Endothelial cell of umbilical vein (primary cell): Measurements from ENCODE around the gene TIGD1.

Experiments
- CTCF ChIP-seq, 2 donors: IDR thresholded peaks; 1 replicate in 1 of 2; 2 replicates in 1 of 2; pipeline ENCODE4 v1.5.1; 2011; ENCODE audit warnings: low read length in 2 of 2, mild to moderate bottlenecking in 2 of 2, moderate library complexity in 2 of 2, control low read depth in 1 of 2, inconsistent platforms in 1 of 2, low read depth in 1 of 2; ENCODE audit not compliant: insufficient read depth in 1 of 2; ENCODE audit errors: extremely low read depth in 1 of 2
- EZH2 ChIP-seq: IDR thresholded peaks from 2 replicates; pipeline ENCODE4 v1.6.1; 2012; ENCODE audit warnings: borderline replicate concordance, low read depth, mild to moderate bottlenecking, moderate library complexity, low read length, inconsistent platforms; ENCODE audit not compliant: severe bottlenecking
- FOS ChIP-seq: IDR thresholded peaks from 2 replicates; pipeline ENCODE4 v1.6.1; 2011; ENCODE audit warnings: mild to moderate bottlenecking, low read length, moderate library complexity, borderline replicate concordance; ENCODE audit not compliant: insufficient read depth
- GATA2 ChIP-seq: IDR thresholded peaks from 2 replicates; pipeline ENCODE4 v1.7.0; 2011; ENCODE audit warnings: low read depth, mild to moderate bottlenecking, moderate library complexity, mixed read lengths, low read length; ENCODE audit not compliant: insufficient read length, insufficient read depth
- JUN ChIP-seq: IDR thresholded peaks from 2 replicates; pipeline ENCODE4 v1.6.1; 2011; ENCODE audit warnings: borderline replicate concordance, low read depth; ENCODE audit not compliant: insufficient read length, insufficient read depth
- MAX ChIP-seq: IDR thresholded peaks from 2 replicates; pipeline ENCODE4 v1.6.1; 2011; ENCODE audit not compliant: insufficient read depth, insufficient read length
- MYC ChIP-seq: IDR thresholded peaks from one replicate; pipeline ENCODE4 v1.6.1; 2011; ENCODE audit warnings: mild to moderate bottlenecking, low read depth, low read length
- POLR2A ChIP-seq: IDR thresholded peaks from 2 replicates; pipeline ENCODE4 v1.6.1; 2012; ENCODE audit warnings: low read depth, mild to moderate bottlenecking, control low read depth, low read length
- POLR2AphosphoS5 ChIP-seq: IDR thresholded peaks from 2 replicates; pipeline ENCODE4 v1.6.1; 2012; ENCODE audit warnings: low read depth, mild to moderate bottlenecking, control low read depth, low read length, moderate library complexity; ENCODE audit not compliant: insufficient read depth

GRCh38 chr2:232533944-232534710 lies 16.2 kb downstream of the TIGD1 start:
- no peak for TF ChIP-seq POLR2A
- no peak for TF ChIP-seq EZH2
- no peak for TF ChIP-seq CTCF (IDR thresholded peaks at IDR 0.05; ENCODE audit: extremely low read depth in 1 of 2, insufficient read depth in 1 of 2, low read depth in 1 of 2, low read length in 2 of 2)
- TF ChIP-seq GATA2, result no peak
- no peak for TF ChIP-seq MYC
- TF ChIP-seq MAX, result no peak
- no peak for TF ChIP-seq POLR2AphosphoS5
- TF ChIP-seq JUN, result no peak
- TF ChIP-seq FOS, result no peak
